Rectal smooth muscle tissue (tissue), 1 donor: Measurements from ENCODE around the gene PDCD1.

Experiments used
- H3K27ac ChIP-seq: one replicate; pipeline ENCODE4 v1.7.0; 2013; ENCODE audit warnings: low read depth, low read length, inconsistent platforms
- H3K27me3 ChIP-seq: one replicate; pipeline ENCODE4 v1.7.0; 2013; ENCODE audit warnings: low read length; ENCODE audit not compliant: control insufficient read depth, insufficient read depth
- H3K36me3 ChIP-seq: one replicate; pipeline ENCODE4 v1.7.0; 2013; ENCODE audit warnings: low read length; ENCODE audit not compliant: control insufficient read depth, insufficient read depth
- H3K4me1 ChIP-seq: one replicate; pipeline ENCODE4 v1.7.0; 2013; ENCODE audit warnings: low read length; ENCODE audit not compliant: control insufficient read depth, insufficient read depth
- H3K4me3 ChIP-seq: one replicate; pipeline ENCODE4 v1.7.0; 2013; ENCODE audit warnings: low read length
- H3K9ac ChIP-seq: one replicate; pipeline ENCODE4 v1.7.0; 2013; ENCODE audit warnings: low read length

PDCD1 gene

DNA sequence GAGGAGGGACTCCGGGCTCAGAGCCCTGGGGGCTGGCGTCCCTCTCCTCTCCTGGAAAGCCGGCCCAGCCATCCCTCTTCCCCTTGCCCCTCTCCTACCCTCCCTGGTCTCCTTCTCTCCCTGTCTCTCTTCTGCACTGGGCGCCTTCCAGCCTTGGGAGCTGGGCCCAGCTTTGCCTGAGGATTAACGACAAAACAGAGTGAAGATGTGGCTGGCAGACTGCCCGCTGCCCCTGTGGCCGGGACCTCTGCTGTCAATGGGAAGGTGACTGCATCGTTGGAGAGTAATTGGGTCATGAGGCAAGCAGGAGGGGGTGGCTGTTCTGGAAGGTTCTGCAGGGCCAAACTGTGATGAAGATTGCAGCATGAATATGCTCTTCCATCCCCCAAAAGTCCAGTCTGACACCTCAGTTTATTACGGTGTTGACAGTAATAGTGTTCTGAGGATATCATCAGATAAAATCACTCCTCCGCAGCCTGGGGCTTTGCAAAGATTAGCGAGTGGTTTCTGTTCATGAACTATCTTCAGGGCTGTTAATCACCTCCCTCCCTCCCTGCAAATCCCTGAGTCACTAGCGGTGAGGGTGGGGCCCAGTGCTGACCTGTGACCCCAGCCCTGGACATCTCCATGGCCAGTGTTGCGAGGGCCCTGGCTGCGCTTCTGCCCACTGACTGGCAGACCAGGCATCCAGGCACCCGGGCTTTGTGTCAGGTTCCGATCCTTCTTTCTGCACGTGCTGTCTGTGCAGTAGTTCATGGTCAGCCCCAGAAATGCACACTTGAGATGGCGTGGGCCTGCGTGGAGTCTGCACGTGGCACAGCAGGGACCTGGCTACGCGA, 33.8 kb upstream of the PDCD1 start:
- Histone ChIP-seq H3K27me3 (no peaks in the 10 kb centered on the region), H3K9ac (no peak overlapping the region), H3K4me3 (no peak overlapping the region), H3K27ac (no peak overlapping the region), H3K4me1 (peaks cover 2% of the 10 kb centered on the region), H3K36me3 (no peaks in the 10 kb centered on the region)

DNA sequence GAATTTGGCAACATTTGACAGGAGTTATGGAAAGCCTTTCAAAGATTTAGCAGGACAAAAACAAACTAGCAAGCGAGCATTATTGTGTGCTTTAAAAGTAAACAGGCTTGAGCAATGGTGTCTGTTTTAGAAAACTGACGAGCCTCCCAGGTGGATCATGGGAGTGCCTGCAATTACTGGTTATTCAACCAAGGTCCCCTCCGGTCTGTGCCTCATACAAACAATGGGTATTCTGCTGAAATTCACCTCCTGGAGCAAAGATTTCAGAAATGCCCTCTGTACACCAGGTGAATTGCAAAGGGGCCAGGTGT, 33.2 kb upstream of the PDCD1 start:
- Histone ChIP-seq H3K9ac (no peak overlapping the region), H3K27ac (no peak overlapping the region), H3K36me3 (no peaks in the 10 kb centered on the region), H3K27me3 (no peaks in the 10 kb centered on the region), H3K4me3 (no peak overlapping the region), H3K4me1 (peaks cover 2% of the 10 kb centered on the region)

DNA sequence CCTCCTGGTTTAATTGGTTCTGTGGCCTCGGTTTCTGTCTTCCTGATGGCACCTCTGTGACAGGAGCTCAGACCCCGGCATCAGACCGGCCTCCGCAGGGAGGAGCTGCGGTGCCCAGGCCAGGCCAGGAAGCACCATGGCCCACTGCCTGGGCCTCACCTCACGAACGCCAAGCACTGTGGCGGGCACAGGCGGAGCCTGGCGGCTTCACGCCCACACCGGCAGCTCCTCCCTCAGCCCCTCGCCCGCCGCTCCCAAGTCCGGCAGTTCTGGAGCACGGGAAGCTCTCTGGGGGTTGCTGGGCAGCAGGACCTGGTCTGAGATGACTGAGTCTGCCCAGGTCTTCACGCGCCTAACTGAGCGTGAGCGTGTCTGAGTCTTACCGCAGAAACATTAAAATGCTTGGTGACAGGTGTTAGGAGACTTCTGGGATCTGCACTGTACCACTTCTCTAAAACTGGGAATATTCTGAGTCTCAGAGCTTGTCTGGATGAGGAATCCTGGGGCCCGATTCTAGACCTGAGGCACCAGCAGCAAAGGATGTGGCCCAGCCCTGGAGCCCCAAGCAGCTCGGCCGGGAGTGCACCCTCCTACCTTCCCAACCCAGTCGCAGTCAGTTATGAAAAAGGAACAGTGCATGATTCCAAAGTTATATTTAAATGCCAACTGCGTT, 32.8 kb upstream of the PDCD1 start:
- Histone ChIP-seq H3K27me3 (no peaks in the 10 kb centered on the region), H3K9ac (no peak overlapping the region), H3K36me3 (no peaks in the 10 kb centered on the region), H3K4me3 (no peak overlapping the region), H3K4me1 (peaks cover 2% of the 10 kb centered on the region), H3K27ac (no peak overlapping the region)

DNA sequence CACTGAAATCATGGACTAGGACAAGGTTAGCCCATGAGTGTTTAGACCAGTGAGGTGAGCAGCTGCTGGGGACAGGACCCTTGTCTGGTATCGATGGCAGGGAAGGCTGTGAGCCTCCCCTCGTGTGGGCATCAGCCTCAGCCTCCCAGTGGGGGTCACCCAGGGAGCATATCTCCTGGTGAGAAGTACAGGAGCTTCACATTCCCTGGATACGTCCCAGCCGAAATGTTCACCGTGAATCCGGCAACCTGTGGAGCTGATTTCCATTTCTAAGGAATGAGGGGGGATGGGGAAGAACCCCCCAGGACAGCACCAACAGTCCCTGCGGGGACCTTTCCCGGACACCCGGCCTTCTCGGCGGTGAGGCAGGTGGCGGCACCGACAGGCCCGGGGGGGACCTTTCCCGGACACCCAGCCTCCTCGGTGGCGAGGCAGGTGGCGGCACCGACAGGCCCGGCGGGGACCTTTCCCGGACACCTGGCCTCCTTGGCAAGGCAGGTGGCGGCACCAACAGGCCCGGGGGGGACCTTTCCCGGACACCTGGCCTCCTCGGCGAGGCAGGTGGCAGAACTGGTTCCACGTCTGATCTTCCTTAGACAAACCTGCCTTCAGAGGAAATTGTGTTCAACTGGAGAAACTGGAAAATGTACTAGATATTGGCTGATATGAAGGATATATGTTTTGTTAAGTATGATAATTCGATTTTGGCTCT, 32.0 kb upstream of the PDCD1 start:
- Histone ChIP-seq H3K9ac (no peak overlapping the region), H3K27ac (no peak overlapping the region), H3K4me1 (peaks cover 2% of the 10 kb centered on the region), H3K36me3 (no peaks in the 10 kb centered on the region), H3K27me3 (no peaks in the 10 kb centered on the region), H3K4me3 (no peak overlapping the region)

DNA sequence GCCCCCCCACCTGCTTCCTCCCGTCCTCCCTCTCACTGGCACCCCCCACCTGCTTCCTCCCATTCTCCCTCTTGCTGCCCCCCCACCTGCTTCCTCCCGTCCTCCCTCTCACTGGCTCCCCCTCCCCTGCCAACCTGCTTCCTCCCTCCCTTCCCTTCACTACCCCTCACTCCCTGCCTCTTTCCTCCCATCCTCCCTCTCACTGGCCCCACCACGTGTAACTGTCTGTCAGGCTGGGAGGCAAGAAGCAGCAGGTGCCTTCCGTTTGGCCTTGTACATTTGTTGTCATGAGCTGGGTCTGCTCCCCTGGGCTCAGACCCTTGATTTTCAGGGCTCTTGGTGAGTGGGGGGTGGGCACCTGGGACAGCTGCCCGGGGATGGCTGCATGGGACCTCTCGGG, 29.9 kb upstream of the PDCD1 start:
- Histone ChIP-seq H3K9ac (no peak overlapping the region), H3K4me3 (no peak overlapping the region), H3K36me3 (no peaks in the 10 kb centered on the region), H3K27me3 (no peaks in the 10 kb centered on the region), H3K4me1 (peaks cover 2% of the 10 kb centered on the region), H3K27ac (no peak overlapping the region)

DNA sequence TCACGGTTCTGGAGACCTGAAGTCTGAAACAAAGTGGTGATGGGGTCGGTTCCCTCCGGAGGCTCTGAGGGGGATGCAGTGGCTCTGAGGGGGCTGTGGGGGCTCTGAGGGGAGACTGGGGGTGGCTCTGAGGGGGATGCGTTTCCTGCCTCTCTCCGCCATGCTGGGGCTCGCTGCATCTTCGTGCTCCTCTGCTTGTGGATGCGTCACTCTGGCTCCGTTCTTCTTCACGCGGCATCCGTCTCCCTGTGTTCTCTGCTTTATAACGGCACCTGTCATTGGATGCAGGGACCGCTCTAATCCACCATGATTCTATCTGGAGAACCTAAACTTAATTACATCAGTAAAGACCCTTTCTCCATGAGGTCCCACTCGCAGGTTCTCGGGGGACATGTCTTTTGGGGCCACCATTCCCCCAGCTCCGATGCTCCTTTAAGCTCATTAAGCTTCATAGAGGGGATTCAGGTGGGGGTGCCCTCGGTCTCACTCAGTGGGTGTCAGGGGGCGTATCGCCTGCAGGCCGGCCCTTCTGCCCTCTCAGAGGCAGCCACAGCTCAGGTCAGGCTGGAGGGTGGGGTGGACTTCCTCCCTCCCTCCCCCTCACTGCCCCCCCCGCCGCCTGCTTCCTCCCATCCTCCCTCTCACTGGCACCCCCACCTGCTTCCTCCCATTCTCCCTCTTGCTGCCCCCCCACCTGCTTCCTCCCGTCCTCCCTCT, 29.3 kb upstream of the PDCD1 start:
- Histone ChIP-seq H3K27ac (no peak overlapping the region), H3K27me3 (no peaks in the 10 kb centered on the region), H3K4me1 (peaks cover 2% of the 10 kb centered on the region), H3K9ac (no peak overlapping the region), H3K36me3 (no peaks in the 10 kb centered on the region), H3K4me3 (no peak overlapping the region)

DNA sequence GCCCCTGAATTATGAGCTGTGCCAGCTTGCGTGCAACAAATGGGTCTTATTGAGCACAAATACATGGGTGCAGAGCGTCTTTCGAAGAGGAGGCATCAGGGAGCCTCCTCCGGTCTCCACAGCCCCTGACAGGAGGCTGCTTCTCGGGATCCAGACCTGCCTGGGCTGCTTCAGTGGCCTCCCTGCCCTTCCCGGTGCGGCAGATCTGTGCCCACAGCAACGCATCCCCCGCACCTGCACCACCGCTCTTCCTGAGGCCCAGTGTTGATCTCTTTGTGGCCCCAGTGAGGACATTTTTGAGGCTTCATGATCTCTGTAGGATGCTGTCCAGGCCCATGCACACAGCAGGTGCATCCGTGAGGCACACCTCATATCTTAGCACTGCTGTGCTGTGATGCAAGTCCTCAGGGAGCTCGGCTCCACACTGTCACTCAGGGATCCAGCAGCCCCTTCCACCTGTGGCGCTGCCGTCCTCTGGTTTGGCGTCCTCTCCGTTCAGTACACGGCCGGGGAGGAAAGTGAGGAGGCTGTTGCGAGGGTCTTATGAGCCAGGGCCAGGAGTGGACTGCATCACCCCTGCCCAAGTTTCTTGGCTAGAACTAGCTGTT, 28.2 kb upstream of the PDCD1 start:
- peaks cover 4% of the 10 kb centered on the region for H3K4me1 ChIP-seq
- no peak overlapping the region for H3K4me3 ChIP-seq
- no peak overlapping the region for H3K9ac ChIP-seq
- H3K36me3 ChIP-seq = no peaks in the 10 kb centered on the region
- no peaks in the 10 kb centered on the region for H3K27me3 ChIP-seq
- no peak overlapping the region for H3K27ac ChIP-seq

DNA sequence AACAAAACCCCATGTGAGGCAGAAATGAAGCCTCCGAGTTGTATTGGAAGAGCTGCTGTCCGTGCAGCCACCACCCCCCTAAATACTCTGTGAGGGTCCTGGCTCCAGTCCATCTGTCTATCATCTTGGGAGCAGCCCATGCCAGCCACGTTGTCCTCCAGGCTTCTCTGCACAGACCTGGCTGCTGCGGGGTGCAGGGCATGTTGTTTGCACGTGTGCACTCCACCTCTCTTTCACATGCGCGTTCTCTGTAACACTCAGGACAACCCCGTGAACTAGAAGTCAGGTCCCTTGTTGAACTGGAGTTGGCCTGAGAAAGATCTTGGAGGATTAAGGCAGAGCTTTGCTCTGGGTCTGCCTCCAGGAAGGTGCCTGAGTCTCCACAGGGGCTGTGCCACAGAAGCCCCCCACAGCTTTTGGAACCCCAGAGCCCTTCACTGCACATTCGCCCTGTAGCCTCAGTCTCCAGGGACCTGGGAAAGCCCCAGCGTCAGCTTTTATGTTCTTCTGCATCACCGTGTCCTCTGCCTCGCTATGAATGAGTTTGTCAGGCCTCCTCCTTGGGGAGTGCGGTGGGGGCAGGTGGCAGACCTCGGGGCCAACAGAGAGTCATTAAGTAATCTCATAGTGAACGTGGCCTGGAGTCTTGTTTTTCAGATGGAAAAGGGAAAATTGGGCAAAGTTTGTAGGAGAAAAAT, 27.4 kb upstream of the PDCD1 start:
- H3K27ac ChIP-seq = no peak overlapping the region
- H3K4me3 ChIP-seq = no peak overlapping the region
- no peaks in the 10 kb centered on the region for H3K36me3 ChIP-seq
- no peaks in the 10 kb centered on the region for H3K27me3 ChIP-seq
- no peak overlapping the region for H3K9ac ChIP-seq
- peaks cover 6% of the 10 kb centered on the region for H3K4me1 ChIP-seq

DNA sequence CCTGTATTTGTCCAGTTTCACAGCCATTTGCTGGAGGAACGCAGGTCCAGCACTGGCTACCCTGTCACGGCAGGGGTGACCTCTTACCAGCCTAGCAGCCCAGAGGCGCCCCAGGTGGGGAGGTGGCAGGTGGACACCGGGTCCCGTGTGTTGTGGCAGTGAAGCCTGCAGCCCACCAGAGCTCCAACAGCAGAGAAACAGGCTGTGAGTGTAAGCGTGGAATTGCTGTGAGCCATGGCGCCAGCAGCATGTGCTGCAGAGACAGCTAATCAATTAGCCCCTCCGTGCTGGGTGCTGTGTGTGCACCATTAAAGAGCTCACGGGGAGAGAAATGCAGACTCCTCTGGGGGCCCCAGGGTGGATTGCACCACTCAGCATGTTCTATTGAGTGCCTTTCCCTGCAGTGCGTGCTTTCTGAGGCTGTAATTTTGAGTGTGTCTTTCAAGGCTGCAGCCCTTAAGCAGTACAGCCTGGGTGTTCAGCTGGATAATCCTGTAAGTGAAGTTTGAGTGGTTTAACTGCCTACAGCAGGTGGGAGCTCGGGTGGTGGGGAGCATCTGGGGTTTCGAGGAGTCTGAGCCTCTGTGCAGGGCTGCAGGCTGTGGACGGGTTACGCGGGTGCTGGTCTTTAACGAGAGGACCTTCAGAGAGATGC, 26.7 kb upstream of the PDCD1 start:
- no peak overlapping the region for H3K4me3 ChIP-seq
- H3K9ac ChIP-seq = no peak overlapping the region
- H3K27me3 ChIP-seq = no peaks in the 10 kb centered on the region
- no peaks in the 10 kb centered on the region for H3K36me3 ChIP-seq
- H3K27ac ChIP-seq = no peak overlapping the region
- H3K4me1 ChIP-seq = peaks cover 6% of the 10 kb centered on the region

DNA sequence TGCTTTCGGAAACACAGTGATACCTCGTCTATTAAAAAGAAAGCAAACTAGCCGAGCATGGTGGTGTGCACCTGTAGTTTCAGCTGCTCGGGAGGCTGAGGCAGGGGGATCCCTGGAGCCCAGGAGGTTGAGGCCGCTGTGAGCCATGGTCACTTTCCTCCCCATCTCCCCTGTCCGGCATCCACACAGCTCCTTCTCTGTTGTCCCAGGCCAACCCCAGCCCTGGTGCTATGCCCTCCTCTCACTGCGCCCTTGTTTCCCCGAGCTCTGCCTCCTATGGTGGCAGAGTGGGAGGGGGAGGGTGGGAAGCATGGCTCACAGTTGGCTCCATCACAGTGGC, 26.2 kb upstream of the PDCD1 start:
- Histone ChIP-seq H3K4me3 (no peak overlapping the region), H3K4me1 (peaks cover 6% of the 10 kb centered on the region), H3K36me3 (no peaks in the 10 kb centered on the region), H3K9ac (no peak overlapping the region), H3K27ac (no peak overlapping the region), H3K27me3 (no peaks in the 10 kb centered on the region)

DNA sequence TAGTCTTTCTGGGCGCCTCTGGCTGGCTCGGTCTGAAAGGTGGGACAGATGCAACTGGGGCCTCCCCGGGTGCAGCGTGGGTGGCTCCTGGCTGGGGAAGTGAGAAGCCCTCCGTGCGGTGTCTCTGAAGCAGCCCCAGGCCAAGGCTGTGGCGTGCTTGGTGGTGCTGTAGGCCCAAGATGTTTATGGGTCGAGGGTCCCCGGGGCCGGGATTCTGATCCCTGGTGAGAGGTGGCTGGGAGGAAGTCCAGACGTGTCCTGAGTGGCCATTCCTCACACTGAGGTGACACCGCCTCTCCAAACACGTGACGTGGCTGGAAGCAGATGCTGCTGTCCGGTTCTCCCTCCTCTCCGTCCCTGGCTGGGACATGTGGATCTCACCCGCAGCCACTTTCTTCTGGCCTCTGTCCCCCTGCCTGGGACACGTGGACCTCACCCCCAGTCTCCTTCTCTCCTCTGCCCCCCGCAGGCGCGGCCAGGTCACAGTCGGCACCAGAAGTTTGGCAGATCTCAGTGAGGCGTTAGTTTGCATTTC, 23.5 kb upstream of the PDCD1 start:
- no peaks in the 10 kb centered on the region for H3K27me3 ChIP-seq
- H3K4me3 ChIP-seq = peak overlapping the region; percentile 81
- no peaks in the 10 kb centered on the region for H3K36me3 ChIP-seq
- H3K9ac ChIP-seq = peak overlapping the region; percentile 26
- H3K4me1 ChIP-seq = peaks cover 6% of the 10 kb centered on the region
- H3K27ac ChIP-seq = peak overlapping the region; percentile 15
